Vagina (tissue), 2 donors: ENCODE measurements around the gene BARD1.

ENCODE experiments used
- CTCF ChIP-seq, 3 experiments: fragments of 450-650 bp in 2 of 3; fragments of 200-600 bp in 1 of 3; sonication (generic) in 1 of 3; IDR thresholded peaks; one replicate each; pipeline ENCODE4 v1.5.1; 2017 to 2019; ENCODE audit warnings: antibody characterized with exemption in 3 of 3, mild to moderate bottlenecking in 2 of 3, moderate library complexity in 2 of 3
- POLR2A ChIP-seq, 2 donors: fragments of 450-650 bp; IDR thresholded peaks; one replicate each; pipeline ENCODE4 v1.6.1; 2017; ENCODE audit warnings: antibody characterized with exemption in 2 of 2, mild to moderate bottlenecking in 2 of 2, moderate library complexity in 2 of 2
- POLR2AphosphoS5 ChIP-seq, 2 donors: sonication (generic); formaldehyde crosslinking; IDR thresholded peaks; one replicate each; pipeline ENCODE4 v1.9.0; 2017; ENCODE audit warnings: antibody characterized with exemption in 2 of 2, mild to moderate bottlenecking in 2 of 2, low read depth in 1 of 2; ENCODE audit not compliant: insufficient read depth in 1 of 2

- TF ChIP-seq CTCF (IDR thresholded peaks at IDR 0.05): no peak
- no peak for TF ChIP-seq POLR2A (IDR thresholded peaks at IDR 0.05)
- no peak for TF ChIP-seq POLR2AphosphoS5 (IDR thresholded peaks at IDR 0.05; ENCODE audit: insufficient read depth in 1 of 2, low read depth in 1 of 2)
Measured at GRCh38 chr2:214679736-214680135, 129.7 kb downstream of the BARD1 start.
